HG03439 (cell line): ENCODE measurements around the gene PCDHGB5.
"Not testable (repeated sequence)": the region's sequence is repeated elsewhere in the genome, so short reads cannot be mapped to it uniquely, and the experiment has no call there.

Source experiments
- ATAC-seq: cut with Tn5 transposase; IDR thresholded peaks from one replicate; pipeline ENCODE4 v1.9.1; 2021; ENCODE audit warnings: mild to moderate bottlenecking, moderate library complexity; ENCODE audit not compliant: unreplicated experiment

Gene PCDHGB5

GRCh38 chr5:141375444-141376155 is 22.1 kb upstream of the PCDHGB5 start:
- not testable (repeated sequence) for ATAC-seq

GRCh38 chr5:141382469-141383294 is 15.1 kb upstream of the PCDHGB5 start, which contains the start of gene PCDHGA7:
PCDHGA7 (plus strand) TSS chr5:141382742; CDS start chr5:141382900, 158 bp downstream.
- ATAC-seq, result no peak

GRCh38 chr5:141383345-141383744 is 14.4 kb upstream of the PCDHGB5 start:
- no peak for ATAC-seq

- ATAC-seq, result no peak
Measured at GRCh38 chr5:141384471-141385267, 13.1 kb upstream of the PCDHGB5 start.

DNA sequence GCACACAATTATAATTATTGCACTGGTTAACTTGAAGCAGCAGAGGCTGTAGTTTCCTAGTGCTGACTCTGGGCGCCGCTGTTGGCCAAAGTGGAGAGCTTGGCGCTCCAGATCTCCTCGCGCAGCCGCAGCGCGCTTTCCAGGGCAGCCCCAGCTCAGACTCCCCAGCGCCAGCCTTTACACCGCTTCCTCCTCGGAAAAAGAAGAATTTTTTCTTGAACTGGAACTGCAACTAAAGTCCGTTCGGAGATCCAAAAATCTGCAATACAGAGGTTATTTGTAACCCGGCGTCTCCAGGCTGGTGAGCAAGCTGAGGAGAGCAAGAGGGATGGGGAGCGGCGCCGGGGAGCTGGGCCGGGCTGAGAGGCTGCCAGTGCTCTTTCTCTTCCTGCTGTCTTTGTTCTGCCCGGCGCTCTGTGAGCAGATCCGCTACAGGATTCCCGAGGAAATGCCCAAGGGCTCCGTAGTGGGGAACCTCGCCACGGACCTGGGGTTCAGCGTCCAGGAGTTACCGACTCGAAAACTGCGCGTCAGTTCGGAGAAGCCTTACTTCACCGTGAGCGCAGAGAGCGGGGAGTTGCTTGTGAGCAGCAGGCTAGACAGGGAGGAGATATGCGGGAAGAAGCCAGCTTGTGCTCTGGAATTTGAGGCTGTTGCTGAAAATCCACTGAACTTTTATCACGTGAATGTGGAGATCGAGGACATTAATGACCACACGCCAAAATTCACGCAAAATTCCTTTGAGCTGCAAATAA is 10.0 kb upstream of the PCDHGB5 start, which contains the start of gene PCDHGB4:
PCDHGB4 (plus strand) TSS at position 142 of the 755 bp plus-strand sequence; CDS start at position 329, 187 bp downstream.
- ATAC-seq, result not testable (repeated sequence)

DNA sequence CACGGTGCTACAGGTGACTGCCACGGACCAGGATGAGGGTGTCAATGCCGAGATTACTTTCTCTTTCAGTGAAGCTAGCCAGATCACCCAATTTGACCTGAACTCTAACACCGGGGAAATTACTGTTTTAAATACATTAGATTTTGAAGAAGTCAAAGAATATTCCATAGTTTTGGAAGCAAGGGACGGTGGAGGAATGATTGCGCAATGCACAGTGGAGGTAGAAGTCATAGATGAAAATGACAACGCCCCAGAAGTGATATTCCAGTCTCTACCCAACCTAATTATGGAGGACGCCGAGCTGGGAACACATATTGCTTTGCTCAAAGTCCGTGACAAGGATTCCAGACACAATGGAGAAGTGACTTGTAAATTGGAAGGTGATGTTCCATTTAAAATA is 9.1 kb upstream of the PCDHGB5 start:
- ATAC-seq, result no peak

DNA sequence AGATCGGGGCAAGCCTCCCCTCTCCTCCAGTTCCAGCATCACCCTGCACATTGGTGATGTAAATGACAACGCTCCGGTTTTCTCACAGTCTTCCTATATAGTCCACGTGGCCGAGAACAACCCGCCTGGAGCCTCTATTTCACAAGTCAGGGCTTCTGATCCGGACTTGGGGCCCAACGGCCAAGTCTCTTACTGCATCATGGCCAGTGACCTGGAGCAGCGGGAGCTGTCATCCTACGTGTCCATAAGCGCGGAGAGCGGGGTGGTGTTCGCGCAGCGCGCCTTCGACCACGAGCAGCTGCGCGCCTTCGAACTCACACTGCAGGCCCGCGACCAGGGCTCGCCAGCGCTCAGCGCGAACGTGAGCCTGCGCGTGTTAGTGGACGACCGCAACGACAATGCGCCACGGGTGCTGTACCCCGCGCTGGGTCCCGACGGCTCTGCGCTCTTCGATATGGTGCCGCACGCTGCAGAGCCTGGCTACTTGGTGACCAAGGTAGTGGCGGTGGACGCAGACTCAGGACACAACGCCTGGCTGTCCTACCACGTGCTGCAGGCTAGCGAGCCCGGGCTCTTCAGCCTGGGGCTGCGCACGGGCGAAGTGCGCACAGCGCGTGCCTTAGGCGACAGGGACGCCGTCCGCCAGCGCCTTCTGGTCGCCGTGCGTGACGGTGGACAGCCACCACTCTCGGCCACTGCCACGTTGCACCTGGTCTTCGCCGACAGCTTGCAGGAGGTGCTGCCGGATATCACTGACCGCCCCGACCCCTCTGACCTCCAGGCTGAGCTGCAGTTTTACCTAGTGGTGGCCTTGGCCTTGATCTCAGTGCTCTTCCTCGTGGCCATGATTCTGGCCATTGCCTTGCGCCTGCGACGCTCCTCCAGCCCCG is 8.3 kb upstream of the PCDHGB5 start:
- no peak for ATAC-seq

DNA sequence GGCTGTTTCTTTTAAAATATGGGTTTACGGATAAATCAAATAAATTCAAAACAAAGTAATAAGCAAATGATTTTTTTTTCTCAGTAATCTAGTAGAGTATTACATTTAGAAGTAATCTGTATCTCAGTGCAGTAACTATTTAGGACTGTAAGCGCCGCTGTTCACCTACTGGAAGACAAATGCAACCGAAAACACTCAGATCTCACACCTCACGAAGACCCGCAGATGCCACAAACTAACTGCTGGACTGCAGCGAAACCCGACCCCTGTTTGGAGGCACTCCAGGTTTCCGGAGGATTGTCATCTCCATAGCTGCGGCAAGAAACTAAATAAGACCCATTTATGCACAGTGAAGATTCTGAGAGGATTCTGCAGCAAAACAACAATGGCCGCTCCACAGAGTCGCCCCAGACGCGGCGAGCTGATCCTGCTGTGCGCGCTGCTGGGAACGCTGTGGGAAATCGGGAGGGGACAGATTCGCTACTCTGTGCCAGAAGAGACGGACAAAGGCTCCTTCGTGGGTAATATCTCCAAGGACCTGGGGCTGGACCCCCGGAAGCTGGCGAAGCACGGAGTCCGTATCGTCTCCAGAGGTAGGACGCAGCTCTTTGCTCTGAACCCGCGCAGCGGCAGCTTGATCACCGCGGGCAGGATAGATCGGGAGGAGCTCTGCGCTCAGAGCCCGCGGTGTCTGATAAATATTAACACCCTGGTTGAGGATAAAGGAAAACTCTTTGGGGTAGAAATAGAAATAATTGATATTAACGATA is 5.1 kb upstream of the PCDHGB5 start, which contains the start of gene PCDHGA8:
PCDHGA8 (plus strand) TSS at position 205 of the 770 bp plus-strand sequence; CDS start at position 386, 181 bp downstream.
- no peak for ATAC-seq

DNA sequence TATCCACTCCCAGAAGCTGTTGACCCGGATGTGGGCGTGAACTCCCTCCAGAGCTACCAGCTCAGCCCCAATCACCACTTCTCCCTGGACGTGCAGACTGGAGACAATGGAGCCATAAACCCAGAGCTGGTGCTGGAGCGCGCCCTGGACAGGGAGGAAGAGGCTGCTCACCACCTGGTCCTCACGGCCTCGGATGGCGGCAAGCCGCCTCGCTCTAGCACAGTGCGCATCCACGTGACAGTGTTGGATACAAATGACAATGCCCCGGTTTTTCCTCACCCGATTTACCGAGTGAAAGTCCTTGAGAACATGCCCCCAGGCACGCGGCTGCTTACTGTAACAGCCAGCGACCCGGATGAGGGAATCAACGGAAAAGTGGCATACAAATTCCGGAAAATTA is 4.5 kb upstream of the PCDHGB5 start:
- ATAC-seq, result no peak

GRCh38 chr5:141394401-141395187 is 3.2 kb upstream of the PCDHGB5 start:
- ATAC-seq, result not testable (repeated sequence)

DNA sequence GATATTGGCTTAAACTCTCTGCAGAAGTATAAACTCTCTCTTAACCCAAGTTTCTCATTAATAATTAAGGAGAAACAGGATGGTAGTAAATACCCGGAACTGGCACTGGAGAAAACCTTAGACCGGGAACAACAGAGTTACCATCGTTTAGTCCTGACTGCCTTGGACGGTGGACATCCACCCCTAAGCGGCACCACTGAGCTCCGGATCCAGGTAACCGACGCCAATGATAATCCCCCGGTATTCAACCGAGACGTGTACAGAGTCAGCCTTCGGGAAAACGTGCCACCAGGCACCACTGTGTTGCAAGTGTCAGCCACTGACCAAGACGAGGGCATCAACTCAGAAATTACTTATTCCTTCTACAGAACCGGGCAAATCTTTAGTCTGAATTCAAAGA is 861 bp downstream of the PCDHGB5 start:
- no peak for ATAC-seq

DNA sequence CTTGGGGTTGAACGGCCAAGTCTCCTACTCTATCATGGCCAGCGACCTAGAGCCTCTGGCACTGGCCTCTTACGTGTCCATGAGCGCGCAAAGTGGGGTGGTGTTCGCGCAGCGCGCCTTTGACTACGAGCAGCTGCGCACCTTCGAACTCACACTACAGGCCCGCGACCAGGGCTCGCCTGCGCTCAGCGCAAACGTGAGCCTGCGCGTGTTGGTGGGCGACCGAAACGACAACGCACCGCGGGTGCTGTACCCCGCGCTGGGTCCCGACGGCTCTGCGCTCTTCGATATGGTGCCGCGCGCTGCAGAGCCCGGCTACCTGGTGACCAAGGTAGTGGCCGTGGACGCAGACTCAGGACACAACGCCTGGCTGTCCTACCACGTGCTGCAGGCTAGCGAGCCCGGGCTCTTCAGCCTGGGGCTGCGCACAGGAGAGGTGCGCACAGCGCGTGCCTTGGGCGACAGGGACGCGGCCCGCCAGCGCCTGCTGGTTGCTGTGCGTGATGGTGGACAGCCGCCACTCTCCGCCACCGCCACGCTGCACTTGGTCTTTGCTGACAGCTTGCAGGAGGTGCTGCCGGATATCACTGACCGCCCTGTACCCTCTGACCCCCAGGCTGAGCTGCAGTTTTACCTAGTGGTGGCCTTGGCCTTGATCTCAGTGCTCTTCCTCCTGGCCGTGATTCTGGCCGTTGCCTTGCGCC is 2.0 kb downstream of the PCDHGB5 start:
- ATAC-seq, result no peak

DNA sequence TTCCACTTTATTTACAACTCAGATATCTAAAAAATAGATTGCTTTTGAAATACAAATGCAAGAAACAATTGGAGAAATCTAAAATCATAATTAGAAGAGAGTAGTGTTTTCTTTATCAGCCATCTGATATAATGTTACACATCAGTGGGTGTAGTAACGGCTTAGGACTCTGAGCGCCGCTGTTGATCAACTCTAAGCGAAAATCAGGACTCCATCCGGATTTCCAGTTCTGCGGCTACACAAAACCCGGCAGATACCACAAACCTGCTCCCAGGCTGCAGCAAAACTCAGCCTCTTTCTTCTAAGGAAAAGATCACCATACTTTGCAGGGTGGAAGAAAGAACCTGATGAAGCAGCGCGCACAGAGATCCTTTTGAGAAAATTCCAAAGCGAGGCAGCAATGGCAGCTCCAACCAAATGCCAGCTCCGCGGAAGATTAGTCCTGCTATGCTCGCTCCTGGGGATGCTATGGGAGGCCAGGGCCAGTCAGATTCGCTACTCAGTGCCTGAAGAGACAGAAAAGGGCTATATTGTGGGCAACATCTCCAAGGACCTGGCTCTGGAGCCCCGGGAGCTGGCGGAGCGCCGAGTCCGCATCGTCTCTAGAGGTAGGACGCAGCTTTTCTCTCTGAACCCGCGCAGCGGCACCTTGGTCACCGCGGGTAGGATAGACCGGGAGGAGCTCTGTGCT is 5.0 kb downstream of the PCDHGB5 start, which contains the start of gene PCDHGA9:
PCDHGA9 (plus strand) TSS at position 226 of the 691 bp plus-strand sequence; CDS start at position 401, 175 bp downstream.
- ATAC-seq, result no peak

- ATAC-seq, result no peak
Measured at GRCh38 chr5:141403387-141403786, 5.6 kb downstream of the PCDHGB5 start.

- not testable (repeated sequence) for ATAC-seq
Measured at GRCh38 chr5:141407790-141408505, 10.2 kb downstream of the PCDHGB5 start, which contains the start of gene PCDHGB6. PCDHGB6 (plus strand) TSS chr5:141408021; CDS start chr5:141408203, 182 bp downstream.
